Dedifferentiated amniotic fluid mesenchymal stem cell (primary cell): ENCODE measurements around the gene ADCY9.
A peak's percentile ranks its signal among the peaks of the same experiment; 100 is the strongest.
"Not testable (repeated sequence)": the region's sequence is repeated elsewhere in the genome, so short reads cannot be mapped to it uniquely, and the experiment has no call there.

Experiments
- DNase-seq: peaks from one replicate; pipeline ENCODE4 v3.0.0-alpha.2; 2016; ENCODE audit errors: extremely low spot score

ADCY9 gene

GRCh38 chr16:4067262-4068001 is 48.8 kb downstream of the ADCY9 start:
- DNase-seq: no peak

DNA sequence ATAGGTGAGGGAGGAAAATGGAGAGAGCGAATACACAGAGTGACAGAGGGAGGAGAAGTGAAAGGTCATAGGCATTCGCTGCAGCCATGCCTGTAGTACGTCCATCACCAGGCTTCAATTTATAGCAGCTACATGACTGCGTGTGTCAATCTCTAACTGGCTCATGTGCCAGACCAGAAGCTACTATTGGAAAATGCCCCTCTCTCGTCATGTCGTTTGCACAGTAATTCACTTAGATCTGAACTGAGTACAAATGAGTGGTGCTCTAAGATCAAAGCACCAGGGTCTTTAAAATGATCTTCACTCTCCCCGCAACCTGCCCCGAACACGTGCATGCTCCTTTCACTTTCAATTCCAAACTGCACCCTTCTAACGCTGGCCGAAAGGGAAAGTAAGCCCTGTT is 51.3 kb downstream of the ADCY9 start:
- no peak for DNase-seq

- DNase-seq: no peak
Measured at GRCh38 chr16:4062212-4062802, 53.9 kb downstream of the ADCY9 start.

DNA sequence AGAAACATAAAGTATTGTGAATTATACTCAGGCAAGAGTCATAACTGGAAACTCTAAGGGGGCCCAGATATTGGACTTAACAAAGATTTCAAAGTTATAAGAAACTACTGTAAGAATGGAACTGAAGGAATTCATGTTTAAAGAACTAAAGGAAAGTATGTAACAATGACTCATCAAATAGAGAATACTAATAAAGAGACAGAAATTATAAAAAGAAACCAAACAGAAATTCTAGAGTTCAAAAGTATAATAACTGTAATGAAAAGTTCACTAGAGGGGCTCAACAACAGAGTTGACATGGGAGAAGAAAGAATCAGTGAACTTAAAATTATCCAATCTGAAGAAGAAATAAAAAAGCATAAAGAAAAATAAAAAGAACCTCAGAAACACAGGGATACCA is 55.4 kb downstream of the ADCY9 start:
- DNase-seq: no peak

- DNase-seq: no peak
Measured at GRCh38 chr16:4060009-4060408, 56.2 kb downstream of the ADCY9 start.

DNA sequence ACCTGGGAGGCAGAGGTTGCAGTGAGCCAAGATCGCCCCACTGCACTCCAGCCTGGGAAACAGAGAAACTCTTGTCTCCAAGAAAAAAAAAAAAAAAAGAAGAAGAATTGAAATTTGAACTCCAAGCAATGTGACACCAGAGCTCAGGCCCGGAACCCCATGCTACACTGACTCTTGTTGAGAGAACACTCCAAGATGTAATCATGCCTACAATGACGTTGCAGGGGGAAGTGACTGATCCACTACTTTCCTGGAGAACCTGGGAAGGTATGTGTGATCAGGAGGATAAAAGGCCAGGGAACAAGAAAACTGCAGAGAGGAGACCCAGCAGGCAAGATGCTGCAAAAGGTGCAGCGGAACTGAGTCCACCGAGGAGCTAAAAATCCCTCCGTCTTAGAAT is 57.9 kb downstream of the ADCY9 start:
- DNase-seq: no peak

GRCh38 chr16:4057439-4057877 is 58.8 kb downstream of the ADCY9 start:
- no peak for DNase-seq

DNA sequence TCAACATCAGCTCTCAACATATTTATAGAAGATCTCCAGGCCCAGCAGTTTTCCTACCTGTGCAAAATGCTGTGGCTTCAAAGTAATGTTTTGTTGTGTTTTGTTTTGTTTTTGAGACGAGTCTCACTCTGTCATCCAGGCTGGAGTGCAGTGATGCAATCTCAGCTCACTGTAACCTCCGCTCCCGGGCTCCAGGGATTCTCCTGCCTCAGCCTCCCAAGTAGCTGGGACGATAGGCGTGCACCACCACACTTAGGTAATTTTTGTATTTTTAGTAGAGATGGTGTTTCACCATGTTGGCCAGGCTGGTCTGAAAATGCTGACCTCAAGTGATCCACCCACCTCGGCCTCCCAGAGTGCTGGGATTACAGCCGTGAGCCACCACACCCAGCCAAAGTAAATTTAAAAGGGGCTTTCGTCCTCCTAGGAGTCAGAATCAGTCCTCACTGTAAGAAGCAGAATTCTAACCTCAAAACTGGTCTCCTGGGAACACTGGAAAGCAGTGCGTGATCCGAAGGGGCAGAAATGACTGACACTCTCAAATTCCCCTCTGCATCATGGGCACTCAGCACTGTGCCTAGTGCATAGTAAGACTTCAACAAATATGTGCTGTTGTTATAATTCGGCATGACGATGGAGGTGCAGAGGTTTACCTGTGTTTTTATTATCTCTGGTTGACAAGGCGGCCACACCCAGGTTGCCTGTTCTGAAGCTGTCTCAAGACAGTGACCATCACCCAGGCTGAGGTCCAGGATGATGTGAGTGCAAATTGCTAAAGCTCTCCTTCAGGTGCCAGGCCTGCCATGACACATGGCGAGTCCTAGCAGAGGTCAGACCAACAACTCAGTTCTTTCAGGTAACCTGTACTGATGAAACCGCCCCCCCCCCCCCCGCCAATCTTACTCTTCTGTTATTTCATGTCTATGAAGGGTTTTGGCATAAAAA is 59.8 kb downstream of the ADCY9 start:
- no peak for DNase-seq

DNA sequence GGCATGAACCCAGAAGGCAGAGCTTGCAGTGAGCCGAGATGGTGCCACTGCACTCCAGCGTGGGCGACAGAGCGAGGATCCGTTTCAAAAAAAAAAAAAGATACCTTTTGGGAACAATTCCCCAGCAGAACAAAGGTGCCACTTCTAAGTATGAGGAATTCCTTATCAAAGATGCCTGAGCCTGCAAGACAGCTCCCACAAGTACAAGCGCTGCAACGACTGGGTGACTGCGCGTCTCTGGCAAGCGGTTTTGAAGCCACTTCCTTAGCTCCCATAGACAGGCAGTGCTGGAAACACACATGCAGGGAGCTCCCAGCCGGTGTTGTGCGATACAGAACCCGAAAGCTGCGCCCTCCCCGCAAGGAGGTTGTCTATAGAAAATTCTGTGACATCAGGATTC is 60.5 kb downstream of the ADCY9 start:
- no peak for DNase-seq

GRCh38 chr16:4053301-4053845 is 62.9 kb downstream of the ADCY9 start:
- peak; percentile 29 for DNase-seq

DNA sequence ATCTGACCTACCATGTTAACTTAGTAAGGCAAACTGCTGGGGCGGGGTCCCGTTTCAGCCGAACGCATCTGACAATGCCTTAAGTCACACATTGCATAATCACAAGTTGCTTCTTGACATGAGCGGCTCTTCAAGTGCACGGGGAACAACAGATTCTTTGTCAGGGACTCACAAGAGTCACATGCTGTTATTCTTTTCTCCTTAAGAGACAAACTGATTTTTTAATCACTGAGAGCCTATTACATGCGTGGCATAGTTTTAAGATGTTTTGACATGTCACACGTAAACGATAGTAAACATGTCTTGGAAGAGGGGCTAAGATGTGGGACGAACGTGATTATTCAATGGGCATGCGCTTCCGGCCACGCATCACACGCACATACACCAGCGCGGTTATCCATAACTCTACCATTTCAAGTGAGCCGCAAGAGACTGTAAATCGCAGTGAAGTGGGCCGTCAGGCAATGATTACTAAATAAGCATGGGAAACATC is 63.4 kb downstream of the ADCY9 start:
- peak; percentile 35 for DNase-seq

DNA sequence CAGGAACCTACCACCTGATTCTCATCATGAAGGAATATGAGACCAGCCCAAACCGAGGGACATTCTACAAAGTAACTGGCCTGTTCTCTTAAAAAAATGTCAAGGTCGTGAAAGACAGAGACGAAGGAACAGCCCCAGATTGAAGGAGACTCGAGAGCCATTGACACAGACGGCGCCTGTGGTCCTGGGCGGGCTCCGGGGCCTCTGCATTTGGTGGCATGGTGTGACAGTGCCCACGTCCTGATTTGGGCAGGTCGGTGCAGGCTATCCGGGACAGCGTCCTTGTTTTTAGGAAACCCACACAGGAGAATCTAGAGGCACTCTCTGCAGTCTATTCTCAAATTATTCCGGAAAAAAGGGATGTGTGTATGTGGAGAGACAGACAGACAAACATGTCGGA is 64.1 kb downstream of the ADCY9 start:
- DNase-seq: no peak

GRCh38 chr16:4051591-4051990 is 64.7 kb downstream of the ADCY9 start:
- DNase-seq: no peak

DNA sequence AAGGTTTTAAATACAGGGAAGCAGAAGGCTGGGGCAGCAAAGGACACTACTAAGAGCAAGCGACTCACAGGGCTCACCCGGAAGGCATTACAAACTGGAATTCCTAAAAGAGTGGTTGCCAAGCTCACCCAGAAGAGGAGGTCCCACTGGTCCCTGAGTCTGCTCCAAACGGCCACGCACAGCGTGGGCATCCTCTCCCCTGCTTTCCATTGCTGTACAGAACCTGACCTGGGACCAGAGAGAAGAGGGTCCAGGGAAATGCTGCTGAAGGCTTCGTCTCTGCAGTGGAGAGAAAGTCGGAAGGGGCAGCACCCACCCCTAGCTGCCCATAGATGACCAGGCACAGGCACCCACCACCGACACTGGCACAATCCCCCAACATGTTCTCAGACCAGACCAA is 67.2 kb downstream of the ADCY9 start:
- no peak for DNase-seq

GRCh38 chr16:4048481-4048880 is 67.8 kb downstream of the ADCY9 start:
- DNase-seq: no peak

GRCh38 chr16:4046221-4046620 is 70.0 kb downstream of the ADCY9 start:
- DNase-seq: no peak

GRCh38 chr16:4045561-4045960 is 70.7 kb downstream of the ADCY9 start:
- not testable (repeated sequence) for DNase-seq

- DNase-seq: no peak
Measured at GRCh38 chr16:4042581-4042980, 73.7 kb downstream of the ADCY9 start.

DNA sequence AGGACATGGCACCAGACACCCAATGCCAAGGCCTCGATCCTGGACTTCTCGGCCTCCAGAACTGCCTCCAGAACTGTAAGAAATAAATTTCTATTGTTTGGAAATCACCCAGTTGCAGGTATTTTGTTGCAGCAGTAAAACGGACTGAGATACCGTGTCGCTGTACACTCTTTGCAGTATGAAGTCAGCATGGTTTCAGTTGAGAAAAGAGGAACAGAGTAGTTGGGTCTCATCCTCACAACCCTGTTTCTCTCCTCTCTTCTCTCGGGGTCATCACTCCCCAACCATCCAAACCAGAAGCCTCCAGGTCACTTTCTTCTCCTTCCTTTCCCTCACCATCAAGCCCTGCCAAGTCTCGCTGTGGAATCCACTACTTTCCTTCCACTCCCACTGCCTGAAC is 77.8 kb downstream of the ADCY9 start:
- no peak for DNase-seq

GRCh38 chr16:4036952-4037351 is 79.3 kb downstream of the ADCY9 start:
- DNase-seq: not testable (repeated sequence)

- no peak for DNase-seq
Measured at GRCh38 chr16:4034963-4035362, 81.3 kb downstream of the ADCY9 start.

DNA sequence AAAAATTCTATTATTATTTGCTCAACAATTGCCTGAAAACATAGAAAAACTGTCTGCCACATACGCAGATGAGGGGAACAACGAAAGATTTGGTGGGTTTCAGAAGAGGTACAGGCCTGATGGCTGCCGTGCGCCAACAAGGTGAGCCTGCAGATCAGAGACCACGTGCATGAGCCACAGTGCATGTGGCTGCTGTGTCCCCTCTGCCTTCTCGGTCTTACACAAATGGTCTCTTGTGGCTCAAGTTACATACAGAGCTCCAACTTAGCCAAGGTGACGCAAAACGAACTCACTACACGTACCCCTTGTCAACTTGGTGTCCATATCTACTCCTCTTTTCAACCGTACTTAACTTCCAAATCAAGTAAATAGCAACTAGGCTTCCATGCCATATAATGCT is 82.3 kb downstream of the ADCY9 start:
- no peak for DNase-seq
